Testis (tissue), 3 donors: ENCODE results near the gene MTUS2. TPM values are rescaled to one million over a fixed set of nuclear protein-coding genes. Genes with fewer than 3 reads are reported as not detected.

Experiments used
- DNase-seq: peaks from one replicate; pipeline ENCODE4 v3.0.0-alpha.2; 2019
- H3K27ac ChIP-seq, 2 donors: fragments of 200-600 bp; sonication (generic); one replicate each; pipeline ENCODE4 v1.5.1; 2019
- H3K27me3 ChIP-seq: fragments of 200-600 bp; sonication (generic); one replicate; pipeline ENCODE4 v1.5.1; 2019
- H3K36me3 ChIP-seq: fragments of 200-600 bp; sonication (generic); one replicate; pipeline ENCODE4 v1.5.1; 2017; ENCODE audit warnings: low read depth; ENCODE audit errors: missing control alignments
- H3K4me1 ChIP-seq: fragments of 200-600 bp; sonication (generic); one replicate; pipeline ENCODE4 v1.5.1; 2019
- H3K4me3 ChIP-seq, 2 donors: fragments of 200-600 bp; sonication (generic); one replicate each; pipeline ENCODE4 v1.5.1; 2017 to 2019
- H3K9me3 ChIP-seq: fragments of 200-600 bp; sonication (generic); one replicate; pipeline ENCODE4 v1.5.1; 2017
- POLR2A ChIP-seq: fragments of 450-650 bp; IDR thresholded peaks from one replicate; pipeline ENCODE4 v1.6.1; 2017; ENCODE audit warnings: antibody characterized with exemption, mild to moderate bottlenecking, moderate library complexity
- WGBS, 2 donors: methylation state at CpG; one replicate each; pipeline ENCODE4 v1.1.5; 2018; 5-methylcytosine and 5-hydroxymethylcytosine counted together
- intact Hi-C: fragments of 100-400 bp; cut with DNase I; formaldehyde crosslinking; loops from one replicate; pipeline ENCODE4 v1.15.1; 2023; ENCODE audit warnings: low total_unique reads
- polyA plus RNA-seq: library from polyadenylated mRNA; stranded (reverse); fragments of 350-450 nt; fragmentation: Illumina TruSeq; extraction: RNeasy Lipid Tissue Mini Kit (QIAGEN cat#74804); gene quantifications from one replicate; pipeline ENCODE4 v1.2.3, GENCODE V29; 2014; ENCODE audit warnings: low read depth, low replicate concordance; ENCODE audit not compliant: insufficient read depth
- total RNA-seq, 2 donors: library from RNA; depleted of rRNA; stranded (reverse); fragments of >200 nt; gene quantifications; one replicate each; pipeline ENCODE4 v1.2.3, GENCODE V29; 2016
- TF ChIP-seq, protein P1 (sequence below), 3 experiments: fragments of 450-650 bp in 2 of 3; fragments of 200-600 bp in 1 of 3; sonication (generic) in 1 of 3; IDR thresholded peaks; one replicate each; pipeline ENCODE4 v1.5.1; 2016 to 2019; ENCODE audit warnings: antibody characterized with exemption in 3 of 3, mild to moderate bottlenecking in 2 of 3, moderate library complexity in 1 of 3

The MTUS2 gene
- total and polyA plus RNA-seq, 3 donors from 2014 or later = 2.1 to 9.2 (median 8.3) TPM

DNA sequence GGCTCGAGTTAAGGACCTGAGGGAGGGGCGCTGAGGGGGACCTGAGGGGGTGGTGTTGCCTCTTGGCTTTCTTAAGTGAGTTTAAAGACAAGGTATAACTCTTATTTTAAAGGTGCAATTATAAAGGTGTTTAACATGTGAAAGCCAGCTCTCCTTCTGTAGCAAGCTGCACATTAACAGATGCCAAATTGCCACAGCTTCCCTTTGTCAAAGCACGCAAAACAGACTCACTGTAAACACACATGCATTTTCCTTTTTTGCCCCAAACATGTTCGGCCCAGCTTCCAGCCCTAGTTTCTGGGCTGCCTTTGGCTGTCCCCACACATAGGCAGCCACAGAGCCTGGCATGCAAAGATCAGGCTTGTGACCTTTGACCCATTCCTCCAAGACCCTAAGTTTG is 663.5 kb downstream of the MTUS2 start:
- DNase-seq = no peak
- 86 to 89% methylated on average over 4 of the region's 4 CpGs for WGBS, 2 donors
- H3K4me1 ChIP-seq = peaks cover 8% of the 10 kb centered on the region
- no peaks in the 10 kb centered on the region for H3K27me3 ChIP-seq
- H3K9me3 ChIP-seq = no peaks in the 10 kb centered on the region
- H3K27ac ChIP-seq = no peak overlapping the region
- H3K36me3 ChIP-seq = no peaks in the 10 kb centered on the region
- TF ChIP-seq POLR2A = no peak
- TF ChIP-seq, protein P1, sequence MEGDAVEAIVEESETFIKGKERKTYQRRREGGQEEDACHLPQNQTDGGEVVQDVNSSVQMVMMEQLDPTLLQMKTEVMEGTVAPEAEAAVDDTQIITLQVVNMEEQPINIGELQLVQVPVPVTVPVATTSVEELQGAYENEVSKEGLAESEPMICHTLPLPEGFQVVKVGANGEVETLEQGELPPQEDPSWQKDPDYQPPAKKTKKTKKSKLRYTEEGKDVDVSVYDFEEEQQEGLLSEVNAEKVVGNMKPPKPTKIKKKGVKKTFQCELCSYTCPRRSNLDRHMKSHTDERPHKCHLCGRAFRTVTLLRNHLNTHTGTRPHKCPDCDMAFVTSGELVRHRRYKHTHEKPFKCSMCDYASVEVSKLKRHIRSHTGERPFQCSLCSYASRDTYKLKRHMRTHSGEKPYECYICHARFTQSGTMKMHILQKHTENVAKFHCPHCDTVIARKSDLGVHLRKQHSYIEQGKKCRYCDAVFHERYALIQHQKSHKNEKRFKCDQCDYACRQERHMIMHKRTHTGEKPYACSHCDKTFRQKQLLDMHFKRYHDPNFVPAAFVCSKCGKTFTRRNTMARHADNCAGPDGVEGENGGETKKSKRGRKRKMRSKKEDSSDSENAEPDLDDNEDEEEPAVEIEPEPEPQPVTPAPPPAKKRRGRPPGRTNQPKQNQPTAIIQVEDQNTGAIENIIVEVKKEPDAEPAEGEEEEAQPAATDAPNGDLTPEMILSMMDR (IDR thresholded peaks at IDR 0.05) = no peak
- intact Hi-C loops = no loop called here
- H3K4me3 ChIP-seq = no peak overlapping the region

DNA sequence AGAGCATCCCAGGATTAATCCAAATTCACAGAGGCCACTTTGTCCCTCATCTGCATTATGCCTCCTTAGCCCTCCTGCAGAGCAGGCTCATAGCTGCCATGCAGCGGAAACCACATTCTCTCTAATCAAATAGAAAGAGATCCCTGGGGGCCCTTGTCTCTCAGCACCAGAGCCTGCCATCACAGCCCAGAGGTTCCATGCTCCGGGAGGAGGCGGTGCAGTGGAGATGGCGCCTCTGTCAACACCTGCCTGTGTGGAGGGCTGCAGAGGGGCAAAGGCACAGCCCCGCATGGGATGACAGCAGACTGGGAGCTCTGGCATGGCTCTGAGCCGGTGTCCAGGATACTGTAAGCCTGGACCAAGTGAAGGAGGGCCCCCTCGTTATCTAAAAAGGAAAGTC is 664.1 kb downstream of the MTUS2 start:
- no peaks in the 10 kb centered on the region for H3K27me3 ChIP-seq
- peaks cover 8% of the 10 kb centered on the region for H3K4me1 ChIP-seq
- no peak overlapping the region for H3K4me3 ChIP-seq
- no peak for DNase-seq
- WGBS, 2 donors = 78 to 85% methylated on average over 5 to 7 of the region's 7 CpGs
- no peaks in the 10 kb centered on the region for H3K9me3 ChIP-seq
- H3K27ac ChIP-seq = no peak overlapping the region
- intact Hi-C loops = no loop called here
- H3K36me3 ChIP-seq = no peaks in the 10 kb centered on the region
- TF ChIP-seq, protein P1 (IDR thresholded peaks at IDR 0.05) = no peak

DNA sequence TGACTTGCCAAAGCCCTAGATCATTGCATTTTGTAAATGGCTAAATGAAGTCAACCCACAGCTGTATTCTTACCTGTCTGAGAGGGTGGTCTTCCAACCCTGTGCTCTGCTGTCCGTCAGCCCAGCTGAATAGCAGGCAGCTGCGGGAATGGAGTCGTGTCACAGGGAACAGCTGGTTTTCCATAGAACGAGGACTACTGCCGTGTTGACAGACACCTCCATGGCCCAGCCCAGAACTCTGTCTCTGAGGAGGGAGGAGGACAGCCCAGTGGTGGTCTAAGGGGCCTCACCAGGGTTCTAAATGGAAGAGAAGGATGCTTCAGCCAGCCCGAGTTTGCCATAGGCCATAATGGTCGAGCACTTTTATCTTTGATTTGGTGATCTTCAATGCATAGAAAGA is 664.7 kb downstream of the MTUS2 start:
- no peaks in the 10 kb centered on the region for H3K36me3 ChIP-seq
- TF ChIP-seq, protein P1 (IDR thresholded peaks at IDR 0.05) = no peak
- no peak for TF ChIP-seq POLR2A
- H3K9me3 ChIP-seq = no peaks in the 10 kb centered on the region
- 87 to 88% methylated on average over 7 of the region's 7 CpGs for WGBS, 2 donors
- intact Hi-C loops = no loop called here
- no peak for DNase-seq
- H3K27me3 ChIP-seq = no peaks in the 10 kb centered on the region
- H3K4me1 ChIP-seq = peaks cover 6% of the 10 kb centered on the region
- no peak overlapping the region for H3K4me3 ChIP-seq
- H3K27ac ChIP-seq = no peak overlapping the region

DNA sequence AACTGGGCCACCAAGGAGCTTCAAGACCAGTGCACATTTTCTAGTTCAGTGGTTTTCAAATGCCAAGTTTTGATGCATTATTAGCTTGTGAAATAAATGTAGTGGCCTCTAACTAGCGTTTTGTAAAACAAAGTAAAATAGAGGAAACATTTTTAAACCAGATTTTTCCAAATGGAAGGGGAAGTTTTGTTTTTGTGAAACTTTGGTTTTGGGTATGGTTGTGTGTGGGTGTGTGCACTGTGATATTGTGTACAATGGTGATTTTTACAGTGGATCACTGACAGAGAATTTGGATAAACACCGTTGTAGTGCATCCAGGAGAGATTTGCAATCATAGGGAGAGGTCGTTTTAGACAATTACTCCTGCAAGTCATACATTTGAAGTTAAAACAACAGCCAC is 666.4 kb downstream of the MTUS2 start:
- no peaks in the 10 kb centered on the region for H3K9me3 ChIP-seq
- no peak overlapping the region for H3K4me3 ChIP-seq
- no peak for DNase-seq
- WGBS, 2 donors = 74 to 80% methylated on average over 3 of the region's 3 CpGs
- TF ChIP-seq, protein P1 (IDR thresholded peaks at IDR 0.05) = no peak
- TF ChIP-seq POLR2A = no peak
- no peak overlapping the region for H3K27ac ChIP-seq
- H3K36me3 ChIP-seq = no peaks in the 10 kb centered on the region
- H3K27me3 ChIP-seq = no peaks in the 10 kb centered on the region
- no peaks in the 10 kb centered on the region for H3K4me1 ChIP-seq
- intact Hi-C loops = no loop called here
